ENCODE data around the gene FBLN2. TPM values are rescaled to one million over a fixed set of nuclear protein-coding genes. Genes with fewer than 3 reads are reported as not detected.

FBLN2 gene
- total RNA-seq, 1 donor from 2014 or later: 69.7 TPM

DNA sequence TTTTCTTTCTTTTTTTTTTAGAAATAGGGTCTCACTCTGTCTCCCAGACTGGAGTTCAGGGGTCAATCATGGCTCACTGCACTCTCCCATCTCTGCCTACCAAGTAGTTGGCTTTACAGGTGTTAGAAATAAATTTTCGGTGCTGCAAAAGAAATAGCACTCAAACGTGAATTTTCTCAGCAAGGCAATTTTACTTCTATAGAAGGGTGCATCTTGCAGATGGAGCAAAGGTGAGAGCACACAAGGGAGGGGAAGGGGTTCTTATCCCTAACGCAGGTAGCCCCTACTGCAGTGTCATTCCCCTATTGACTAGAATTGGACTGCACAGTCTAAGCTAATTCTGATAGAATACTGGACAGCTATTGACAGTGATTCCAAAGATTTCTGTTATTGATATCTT, 6.8 kb upstream of the FBLN2 start:
- no peak for ATAC-seq (ENCODE audit: poor library complexity)
- DNase-seq: no peak
- intact Hi-C loops (cut with DNase I): no loop called here

DNA sequence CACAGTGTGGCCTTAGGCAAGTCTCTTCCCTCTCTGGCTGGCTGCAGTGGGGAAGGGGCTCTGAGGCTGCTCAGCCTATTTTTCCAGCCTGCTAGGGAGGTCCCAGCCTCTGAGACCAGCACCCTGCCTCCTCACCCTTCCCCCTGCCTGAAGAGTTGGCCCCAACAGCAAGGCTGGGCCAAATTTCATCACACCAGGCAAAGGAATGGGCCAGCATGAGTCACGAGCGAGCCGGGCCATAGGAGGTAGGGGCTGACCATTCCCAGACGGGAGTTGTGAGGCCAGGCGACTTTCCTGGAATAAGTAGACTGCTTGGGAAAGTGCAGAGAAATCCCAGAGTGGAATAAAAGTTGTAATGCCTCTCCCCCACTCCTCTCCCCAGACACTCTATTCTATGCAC, 5.7 kb upstream of the FBLN2 start:
- intact Hi-C loops (cut with DNase I): no loop called here
- ATAC-seq (ENCODE audit: poor library complexity): peak; percentile 61
- peak; percentile 85 for DNase-seq

DNA sequence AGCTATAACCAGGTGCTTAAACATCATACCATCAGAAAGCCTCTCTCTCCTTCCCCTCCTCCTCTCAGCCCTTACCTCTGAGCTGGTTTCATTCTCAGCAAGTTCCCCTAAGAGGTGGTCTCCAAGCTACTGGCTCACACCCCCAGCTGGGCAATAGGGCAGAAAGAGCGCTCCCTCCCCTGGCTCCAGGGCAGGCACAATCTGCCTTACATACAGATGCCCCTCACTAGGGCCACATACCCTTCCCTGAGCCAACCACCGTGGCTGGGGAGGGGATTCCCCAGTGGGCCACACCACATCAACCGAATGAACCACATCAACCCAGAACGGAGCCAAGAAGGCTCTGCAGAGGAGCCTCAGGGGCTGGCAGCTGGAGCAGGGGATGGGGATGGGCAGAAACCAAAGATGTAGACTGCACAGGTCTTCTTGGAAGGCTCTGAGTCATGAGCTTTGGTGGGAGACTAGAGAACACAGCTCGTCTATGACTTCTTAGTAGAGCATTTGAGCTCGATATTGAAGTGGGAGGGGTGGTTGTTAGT, 4.6 kb upstream of the FBLN2 start:
- DNase-seq (peak; percentile 11), ATAC-seq (ENCODE audit: poor library complexity) (no peak)
- intact Hi-C loops (cut with DNase I): no loop called here

DNA sequence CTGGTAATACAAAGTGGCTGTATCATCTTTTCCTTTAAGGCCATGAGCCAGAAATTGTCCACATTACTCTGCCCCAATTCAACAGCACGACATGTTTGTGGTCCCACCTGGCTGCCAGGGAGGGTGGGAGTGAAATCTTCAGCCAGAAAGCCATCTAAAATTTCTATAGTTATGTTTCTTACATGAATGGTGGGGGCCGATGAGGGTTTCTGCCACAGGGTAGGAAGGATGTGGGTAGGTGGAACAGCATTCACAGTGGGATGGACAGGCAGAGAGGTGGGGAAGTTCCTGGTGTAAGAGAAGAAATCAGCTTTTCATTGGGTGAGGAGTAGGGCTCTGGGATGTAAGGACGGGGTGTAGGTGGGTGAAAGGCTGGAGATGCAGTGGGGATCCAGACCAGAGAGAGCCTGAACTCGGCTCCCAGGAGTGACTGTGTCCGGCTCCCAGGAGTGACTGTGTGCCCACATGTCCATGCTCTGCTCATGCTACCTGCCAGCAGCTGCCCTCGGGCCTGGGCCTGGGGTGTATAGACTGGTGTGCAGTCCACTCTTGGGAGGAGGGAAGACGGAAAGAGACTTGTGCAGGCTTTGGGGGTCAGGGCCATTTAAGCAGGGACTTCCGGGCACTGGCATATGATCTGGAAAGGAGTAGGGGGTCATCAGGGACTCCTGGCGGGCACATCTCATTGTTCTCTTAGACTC, 3.8 kb upstream of the FBLN2 start:
- DNase-seq: no peak
- intact Hi-C loops (cut with DNase I): no loop called here
- no peak for ATAC-seq (ENCODE audit: poor library complexity)

DNA sequence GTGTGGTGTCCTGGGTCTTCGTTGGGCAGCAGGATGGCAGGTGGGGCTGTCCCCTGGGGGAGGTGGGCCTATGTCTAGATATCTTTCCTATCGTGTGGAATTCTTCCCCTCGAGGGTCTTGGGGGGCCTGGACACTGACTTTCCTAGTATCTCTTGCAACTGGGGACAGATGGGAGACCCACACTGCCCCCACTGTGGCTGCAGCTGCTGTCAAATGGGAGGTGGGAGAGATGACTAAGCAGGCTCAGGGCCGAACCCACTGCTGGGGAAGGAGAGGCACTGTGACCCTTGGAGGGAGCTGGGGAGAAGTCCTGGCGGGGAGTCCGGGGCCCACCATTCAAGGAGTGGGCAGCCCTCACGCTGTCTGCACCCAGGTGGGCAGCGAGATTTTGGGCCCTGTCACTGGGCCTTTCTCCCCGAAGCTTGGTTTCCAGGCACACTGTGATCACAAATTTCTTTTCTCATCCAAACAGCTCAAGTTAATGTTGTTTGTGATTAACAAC, 2.9 kb upstream of the FBLN2 start:
- ATAC-seq (ENCODE audit: poor library complexity) (no peak), DNase-seq (no peak)
- intact Hi-C loops (cut with DNase I): no loop called here

GRCh38 chr3:13546667-13547171, 2.2 kb upstream of the FBLN2 start:
- DNase-seq: peak; percentile 81
- peak; percentile 34 for ATAC-seq (ENCODE audit: poor library complexity)
- intact Hi-C loops (cut with DNase I): no loop called here

DNA sequence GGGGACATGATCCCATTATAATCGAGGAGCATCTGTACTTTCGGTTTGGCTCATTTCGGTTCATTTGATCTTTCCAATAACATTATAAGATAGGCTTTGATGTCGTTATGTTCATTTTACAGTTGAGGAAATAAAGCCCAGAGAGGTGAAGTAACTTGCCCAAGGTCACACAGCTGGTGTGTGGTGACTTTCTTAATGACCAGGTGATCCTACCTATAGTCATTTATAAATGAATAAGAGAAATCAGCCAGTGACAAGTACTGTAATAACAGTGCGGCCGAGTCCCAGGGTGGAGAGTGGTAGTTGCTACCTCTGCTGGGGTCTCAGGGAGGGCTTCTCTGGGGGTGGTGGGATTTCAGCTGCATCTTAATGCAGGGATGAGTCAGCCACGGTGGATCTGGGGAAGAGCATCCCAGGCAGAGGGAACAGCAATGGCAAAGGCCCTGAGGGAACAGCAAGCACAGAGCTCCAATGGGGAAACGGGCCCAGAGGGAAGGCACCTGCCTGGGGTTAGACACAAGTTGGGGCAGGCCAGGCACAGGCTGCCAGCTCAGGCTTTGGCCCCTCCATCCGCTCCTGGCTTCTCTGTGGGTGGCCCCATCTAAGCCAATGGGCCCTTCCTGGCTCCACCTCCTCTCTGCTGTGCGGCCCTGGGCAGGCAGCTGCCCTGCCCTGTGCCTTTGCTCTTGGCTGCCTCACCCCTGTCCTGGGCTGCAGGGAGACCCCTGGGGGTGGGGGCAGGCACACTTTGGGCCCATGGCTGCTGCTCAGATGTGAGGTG, 1.1 kb upstream of the FBLN2 start:
- peak; percentile 24 for ATAC-seq (ENCODE audit: poor library complexity)
- intact Hi-C loops (cut with DNase I): no loop called here
- peak; percentile 48 for DNase-seq

DNA sequence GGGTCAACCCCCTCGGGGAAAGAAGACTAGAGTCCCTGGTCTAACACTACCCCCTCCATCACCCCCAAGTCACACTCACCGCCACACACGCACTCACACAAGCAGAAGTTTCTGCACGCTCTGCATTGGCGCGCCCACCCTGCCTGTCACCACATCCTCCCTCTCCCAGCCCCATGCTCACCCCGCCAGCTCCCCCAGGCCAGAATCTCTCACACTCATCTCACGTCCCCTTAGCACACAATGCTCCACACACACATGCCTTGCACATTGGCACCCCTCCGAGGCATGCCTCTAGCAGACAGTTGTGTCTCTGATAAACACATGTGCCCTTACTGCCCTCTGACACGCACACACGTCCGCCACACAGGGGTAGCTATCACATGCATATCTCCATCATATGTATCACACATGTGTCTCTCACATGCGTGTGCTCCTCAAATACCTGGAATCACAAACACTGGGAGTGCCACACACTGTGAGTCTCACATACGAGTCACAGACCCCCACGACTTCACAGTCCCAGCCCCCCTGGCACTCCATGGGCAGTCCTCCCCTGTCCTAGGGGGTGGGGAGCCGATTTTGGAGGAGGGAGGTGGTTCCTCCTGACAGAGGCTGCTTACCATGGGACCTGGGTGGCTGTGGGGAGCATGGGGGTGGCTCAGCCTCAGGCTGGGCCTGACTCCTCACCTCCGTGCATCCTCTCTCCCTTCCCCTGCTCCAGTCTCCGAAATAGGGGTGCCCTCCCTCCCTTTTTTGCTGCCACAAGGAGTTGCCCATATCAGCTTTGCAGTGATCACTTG, 898 bp downstream of the FBLN2 start:
- ATAC-seq (ENCODE audit: poor library complexity) (no peak), DNase-seq (peak; percentile 60)
- intact Hi-C loops (cut with DNase I): no loop called here

DNA sequence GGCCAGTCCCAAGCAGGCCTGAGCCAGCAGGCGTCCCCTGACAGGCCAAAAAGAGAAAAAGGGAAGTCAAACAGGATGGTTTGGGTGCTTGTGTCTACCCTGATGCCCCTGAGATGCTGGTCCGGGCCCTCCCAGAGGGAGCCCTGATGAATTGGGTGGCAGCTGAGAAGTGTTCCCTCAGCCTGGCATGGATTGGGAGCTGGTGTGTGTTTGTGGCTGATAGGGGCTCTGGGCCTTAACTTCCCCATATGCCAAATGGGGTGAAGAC, 1.4 kb downstream of the FBLN2 start:
- intact Hi-C loops (cut with DNase I): no loop called here
- no peak for DNase-seq

GRCh38 chr3:13550791-13551360, 2.0 kb downstream of the FBLN2 start:
- intact Hi-C loops (cut with DNase I): no loop called here
- no peak for DNase-seq
- ATAC-seq (ENCODE audit: poor library complexity): no peak

More for the DNA sequence above, 1.4 kb downstream of the FBLN2 start:
- no peak for ATAC-seq (ENCODE audit: poor library complexity)

DNA sequence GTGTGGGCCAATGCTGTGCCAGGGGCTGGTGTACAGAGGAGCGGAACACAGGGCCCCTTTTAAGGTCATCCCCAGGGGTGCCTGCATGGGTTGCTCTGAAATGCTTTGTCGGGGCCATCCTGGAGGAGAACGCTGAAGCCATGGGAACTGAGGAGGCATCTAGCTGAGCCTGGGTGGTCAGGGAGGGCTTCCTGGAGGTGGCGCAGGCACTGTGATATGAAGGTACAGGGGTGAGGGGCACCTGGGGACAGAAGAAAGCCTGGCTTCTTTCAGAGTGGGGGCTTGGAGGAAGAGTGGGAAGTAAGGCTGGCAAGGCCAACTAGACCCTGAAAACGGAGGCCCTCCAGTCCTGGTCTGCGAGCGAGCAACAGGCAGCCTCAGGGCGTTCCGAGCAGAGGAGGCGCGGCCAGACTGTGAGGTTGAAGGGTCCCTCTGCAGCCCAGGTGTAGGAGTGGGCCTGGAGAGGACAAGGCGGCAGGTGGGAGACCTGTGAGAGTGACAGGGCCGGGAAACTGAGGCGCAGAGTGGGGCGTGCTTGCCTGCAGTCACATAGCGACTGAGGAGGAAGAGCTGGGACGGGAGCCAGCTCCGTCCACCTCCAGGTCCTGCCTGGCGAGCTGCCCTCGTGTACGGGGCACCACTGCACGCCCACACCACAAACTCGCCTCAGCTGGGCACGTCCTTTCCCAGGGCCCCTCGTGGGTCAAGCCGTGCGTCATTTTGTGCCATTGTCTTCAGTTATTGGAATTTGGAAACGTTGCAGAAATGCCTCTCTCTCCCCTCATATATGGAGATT, 4.1 kb downstream of the FBLN2 start:
- ATAC-seq (ENCODE audit: poor library complexity) (no peak), DNase-seq (no peak)
- intact Hi-C loops (cut with DNase I): no loop called here

GRCh38 chr3:13553686-13554085, 4.8 kb downstream of the FBLN2 start:
- ATAC-seq (ENCODE audit: poor library complexity) (no peak), DNase-seq (no peak)
- intact Hi-C loops (cut with DNase I): no loop called here

DNA sequence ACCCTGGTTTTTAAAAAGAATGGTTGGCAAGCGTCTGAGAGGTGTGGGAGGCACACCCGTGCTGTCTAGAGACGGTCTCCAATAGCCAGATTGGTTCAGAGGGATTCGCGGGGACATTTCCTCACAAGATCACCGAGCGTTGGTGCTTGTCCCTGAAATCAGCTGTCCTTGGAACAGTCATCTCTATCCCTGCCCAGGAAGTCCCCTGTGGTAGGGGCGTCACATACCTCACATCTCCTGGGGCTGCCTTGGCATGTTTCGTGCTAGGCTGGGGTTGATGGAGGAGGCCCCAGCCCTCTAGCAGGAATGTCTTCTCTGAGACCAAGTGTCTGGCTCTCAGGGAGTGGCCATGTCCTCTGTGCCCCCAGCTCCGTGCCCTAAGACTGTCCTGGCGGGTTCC, 6.8 kb downstream of the FBLN2 start:
- DNase-seq (no peak), ATAC-seq (ENCODE audit: poor library complexity) (peak; percentile 3)
- intact Hi-C loops (cut with DNase I): no loop called here

GRCh38 chr3:13556207-13556606, 7.3 kb downstream of the FBLN2 start:
- no peak for DNase-seq
- intact Hi-C loops (cut with DNase I): no loop called here
- ATAC-seq (ENCODE audit: poor library complexity): no peak

DNA sequence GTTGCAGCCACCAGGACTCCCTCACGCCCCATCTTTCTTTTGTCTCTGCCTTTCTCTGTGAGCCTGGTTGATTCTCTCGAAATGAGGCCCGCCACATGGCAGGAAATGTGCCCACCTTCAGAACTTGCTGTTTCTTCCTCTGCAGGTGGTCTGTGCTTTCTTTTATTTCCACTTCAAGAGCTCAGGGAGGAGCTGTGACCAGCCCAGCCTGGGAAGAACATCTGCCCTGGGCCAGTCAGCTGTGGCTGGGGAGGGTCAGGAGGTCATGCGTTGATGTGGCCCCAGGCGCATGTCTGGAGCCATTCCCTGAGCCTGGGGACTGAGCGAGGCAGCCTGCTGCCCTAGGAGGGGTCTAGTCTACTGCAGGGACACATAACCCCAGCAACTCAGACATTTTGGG, 8.0 kb downstream of the FBLN2 start:
- intact Hi-C loops (cut with DNase I): no loop called here
- DNase-seq: no peak
- no peak for ATAC-seq (ENCODE audit: poor library complexity)

GRCh38 chr3:13557417-13557816, 8.5 kb downstream of the FBLN2 start:
- intact Hi-C loops (cut with DNase I): no loop called here
- no peak for DNase-seq
- no peak for ATAC-seq (ENCODE audit: poor library complexity)

DNA sequence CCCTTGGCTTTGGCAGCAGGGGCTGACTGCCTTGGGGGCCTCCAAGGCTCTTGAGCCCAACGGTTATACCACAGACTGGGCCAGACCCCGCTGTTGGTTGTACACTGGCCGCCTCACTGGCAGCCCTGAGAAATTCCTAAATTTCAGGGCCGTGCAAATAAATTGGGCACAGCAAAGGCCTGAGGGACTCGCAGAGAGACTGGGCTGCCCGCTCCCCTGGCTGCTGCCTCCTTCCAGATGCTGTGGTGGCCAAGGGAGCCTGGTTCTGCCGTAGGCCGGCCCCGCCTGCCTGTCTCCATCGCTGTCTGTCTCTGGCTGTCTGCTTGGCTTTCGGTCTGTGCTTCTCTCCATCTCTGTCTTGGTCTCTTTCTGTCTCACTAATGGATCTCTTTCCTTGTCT, 9.0 kb downstream of the FBLN2 start:
- DNase-seq: no peak
- ATAC-seq (ENCODE audit: poor library complexity): peak; percentile 6
- intact Hi-C loops (cut with DNase I): no loop called here

DNA sequence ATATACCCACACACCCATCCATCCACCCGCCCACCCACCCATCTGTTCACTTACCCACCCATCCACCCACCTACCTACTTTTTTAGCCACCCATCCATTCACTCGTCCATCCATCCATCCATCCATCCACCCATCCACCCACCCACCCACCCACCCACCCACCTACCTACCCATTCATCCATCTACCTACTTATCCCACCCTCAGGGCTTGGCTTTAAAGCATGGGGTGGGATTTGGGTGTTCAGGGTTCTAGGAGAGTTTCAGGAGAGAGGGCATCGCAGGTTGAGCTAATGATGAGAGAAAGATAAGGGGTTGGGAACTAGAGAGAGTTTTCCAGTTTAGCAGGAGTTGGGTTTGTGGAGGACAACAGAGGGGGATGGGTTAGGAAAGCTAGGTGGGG, 9.7 kb downstream of the FBLN2 start:
- ATAC-seq (ENCODE audit: poor library complexity) (no peak), DNase-seq (no peak)
- intact Hi-C loops (cut with DNase I): no loop called here

Measured in Right ventricle myocardium superior (tissue), 1 donor.